ENCODE measurements around the gene CPED1.
"Not testable (repeated sequence)": the region's sequence is repeated elsewhere in the genome, so short reads cannot be mapped to it uniquely, and the experiment has no call there.

Gene CPED1

GRCh38 chr7:121073463-121074099, 85.1 kb downstream of the CPED1 start:
- DNase-seq (ENCODE audit: insufficient read length, low spot score) (no peak), FAIRE-seq (no peak)
- TF ChIP-seq CTCF (IDR thresholded peaks at IDR 0.05; ENCODE audit: insufficient read depth, missing control alignments) = no peak

GRCh38 chr7:121075424-121075841, 86.9 kb downstream of the CPED1 start:
- DNase-seq (ENCODE audit: insufficient read length, low spot score); FAIRE-seq: not testable (repeated sequence)

- no peak for TF ChIP-seq CTCF (IDR thresholded peaks at IDR 0.05; ENCODE audit: insufficient read depth, missing control alignments)
- no peak for FAIRE-seq
- no peak for DNase-seq (ENCODE audit: insufficient read length, low spot score)
These were observed 87.4 kb downstream of the CPED1 start for GRCh38 chr7:121075952-121076349.

GRCh38 chr7:121076350-121077164, 88.0 kb downstream of the CPED1 start:
- FAIRE-seq = no peak
- no peak for DNase-seq (ENCODE audit: insufficient read length, low spot score)
- TF ChIP-seq CTCF (IDR thresholded peaks at IDR 0.05; ENCODE audit: insufficient read depth, missing control alignments) = no peak

- no peak for FAIRE-seq
- no peak for TF ChIP-seq CTCF (IDR thresholded peaks at IDR 0.05; ENCODE audit: insufficient read depth, missing control alignments)
- DNase-seq (ENCODE audit: insufficient read length, low spot score) = no peak
These were observed 88.7 kb downstream of the CPED1 start for GRCh38 chr7:121077165-121077630.

- FAIRE-seq = no peak
- no peak for TF ChIP-seq CTCF (IDR thresholded peaks at IDR 0.05; ENCODE audit: insufficient read depth, missing control alignments)
- DNase-seq (ENCODE audit: insufficient read length, low spot score) = no peak
These were observed 90.3 kb downstream of the CPED1 start for GRCh38 chr7:121078701-121079227.

- no peak for TF ChIP-seq CTCF (IDR thresholded peaks at IDR 0.05; ENCODE audit: insufficient read depth, missing control alignments)
- FAIRE-seq (no peak), DNase-seq (ENCODE audit: insufficient read length, low spot score) (no peak)
These were observed 91.1 kb downstream of the CPED1 start for GRCh38 chr7:121079425-121080169.
